B cell (primary cell): Measurements from ENCODE around the gene SRRM2. TPM values are rescaled to one million over a fixed set of nuclear protein-coding genes. Genes with fewer than 3 reads are reported as not detected.

ENCODE experiments used
- ATAC-seq: fragments of 200-7000 bp; cut with Tn5 transposase; one replicate; pipeline ENCODE4 v1.10.0; 2021; ENCODE audit warnings: low read depth, mild to moderate bottlenecking, moderate number of reproducible peaks, moderate library complexity
- CTCF ChIA-PET: fragments of 350-600 bp; sonication (Branson Sonifier 250); formaldehyde crosslinking; loops from one replicate; lab custom pipeline; 2021; ENCODE audit warnings: antibody characterized with exemption, inconsistent platforms; lab: Charles Lee
- POLR2A ChIA-PET: fragments of 350-600 bp; sonication (Branson Sonifier 250); formaldehyde crosslinking; loops from one replicate; lab custom pipeline; 2021; ENCODE audit warnings: antibody characterized with exemption; lab: Charles Lee
- DNase-seq: peaks from one replicate; pipeline ENCODE4 v3.0.0; 2013
- H2AFZ ChIP-seq: 2 replicates; pipeline ENCODE4 v1.6.1; 2012; ENCODE audit warnings: mild to moderate bottlenecking, low read depth, low read length; ENCODE audit not compliant: insufficient read depth, poor library complexity, severe bottlenecking
- H3K27ac ChIP-seq, 2 donors: 1 replicate in 1 of 2; 2 replicates in 1 of 2; pipeline ENCODE4 v1.5.1; 2012 to 2013; ENCODE audit warnings: low read length in 2 of 2, mild to moderate bottlenecking in 2 of 2, moderate library complexity in 1 of 2
- H3K27me3 ChIP-seq, 4 experiments: fragments of 200-600 bp in 1 of 4; sonication (generic) in 1 of 4; replicated peaks in 1 of 4; 1 replicate in 2 of 4; 2 replicates in 2 of 4; pipeline versions ENCODE4 v1.6.1 to v1.7.0; 2013 to 2016; ENCODE audit warnings: low read length in 3 of 4, mild to moderate bottlenecking in 2 of 4, mixed read lengths in 1 of 4, moderate library complexity in 1 of 4; ENCODE audit not compliant: insufficient read depth in 4 of 4, control insufficient read depth in 3 of 4; ENCODE audit errors: control extremely low read depth in 1 of 4
- H3K36me3 ChIP-seq, 2 experiments: replicated peaks in 1 of 2; 1 replicate in 1 of 2; 2 replicates in 1 of 2; pipeline versions ENCODE4 v1.6.1 to v1.7.1; 2013; ENCODE audit warnings: low read length in 1 of 2; ENCODE audit not compliant: insufficient read depth in 2 of 2, control insufficient read depth in 1 of 2; ENCODE audit errors: control extremely low read depth in 1 of 2, extremely low read depth in 1 of 2
- H3K4me1 ChIP-seq, 2 donors: fragments of 200-600 bp in 1 of 2; sonication (generic) in 1 of 2; 1 replicate in 1 of 2; 2 replicates in 1 of 2; pipeline versions ENCODE4 v1.5.1 to v1.6.1; 2013 to 2017; ENCODE audit warnings: low read length in 2 of 2; ENCODE audit not compliant: control insufficient read depth in 2 of 2, insufficient read depth in 2 of 2
- H3K4me2 ChIP-seq: replicated peaks from 2 replicates; pipeline ENCODE3; 2012; ENCODE audit warnings: mild to moderate bottlenecking, low read depth, low read length; ENCODE audit not compliant: poor library complexity, severe bottlenecking
- H3K4me3 ChIP-seq, 5 experiments: fragments of 200-600 bp in 1 of 5; sonication (generic) in 1 of 5; 1 replicate in 3 of 5; 2 replicates in 2 of 5; pipeline versions ENCODE4 v1.5.1 to v1.7.0; 2011 to 2016; ENCODE audit warnings: low read length in 4 of 5, mild to moderate bottlenecking in 4 of 5, low read depth in 2 of 5, control low read depth in 1 of 5, moderate library complexity in 1 of 5; ENCODE audit not compliant: insufficient read depth in 1 of 5; ENCODE audit errors: control extremely low read depth in 1 of 5, extremely low read depth in 1 of 5
- H3K79me2 ChIP-seq: fragments of 200-600 bp; sonication (generic); one replicate; pipeline ENCODE4 v1.6.0; 2016; ENCODE audit warnings: low read length; ENCODE audit not compliant: control insufficient read depth, insufficient read depth
- H3K9ac ChIP-seq: fragments of 200-600 bp; sonication (generic); 2 replicates; pipeline ENCODE4 v1.6.1; 2017; ENCODE audit warnings: mild to moderate bottlenecking, low read length, moderate library complexity
- H3K9me3 ChIP-seq, 3 donors: one replicate each; pipeline versions ENCODE4 v1.6.1 to v1.7.1; 2013; ENCODE audit warnings: low read length in 2 of 3; ENCODE audit not compliant: control insufficient read depth in 2 of 3, insufficient read depth in 1 of 3; ENCODE audit errors: control extremely low read depth in 1 of 3
- H4K20me1 ChIP-seq: 2 replicates; pipeline ENCODE4 v1.6.0; 2012; ENCODE audit warnings: mild to moderate bottlenecking, low read length; ENCODE audit not compliant: insufficient read depth, control insufficient read depth, poor library complexity, severe bottlenecking
- H3K27ac Mint-ChIP-seq: one replicate; pipeline ENCODE4 v1.8.0; 2021; ENCODE audit warnings: mixed read lengths
- H3K27me3 Mint-ChIP-seq: one replicate; pipeline ENCODE4 v1.8.0; 2021; ENCODE audit warnings: mixed read lengths
- H3K4me1 Mint-ChIP-seq: one replicate; pipeline ENCODE4 v1.8.0; 2021; ENCODE audit warnings: mixed read lengths
- H3K4me3 Mint-ChIP-seq: one replicate; pipeline ENCODE4 v1.8.0; 2021; ENCODE audit warnings: mixed read lengths
- H3K9me3 Mint-ChIP-seq: one replicate; pipeline ENCODE4 v1.8.0; 2022; ENCODE audit warnings: mixed read lengths; ENCODE audit not compliant: insufficient read depth
- CTCF ChIP-seq: fragments of 200-600 bp; IDR thresholded peaks from one replicate; pipeline ENCODE4 v1.8.0; 2022; ENCODE audit warnings: antibody characterized with exemption, mild to moderate bottlenecking
- EZH2 ChIP-seq: IDR thresholded peaks from 2 replicates; pipeline ENCODE4 v1.6.1; 2012; ENCODE audit warnings: borderline replicate concordance, low read depth, mild to moderate bottlenecking, moderate library complexity, low read length; ENCODE audit not compliant: insufficient read depth, poor library complexity, severe bottlenecking
- WGBS: methylation state at CpG from one replicate; pipeline ENCODE4 v1.1.5; 2013; ENCODE audit warnings: missing lambda C conversion rate; ENCODE audit not compliant: insufficient coverage; 5-methylcytosine and 5-hydroxymethylcytosine counted together
- intact Hi-C: fragments of 100-400 bp; cut with micrococcal nuclease; formaldehyde crosslinking; loops from one replicate; pipeline ENCODE4 v1.10.0; 2022
- polyA plus RNA-seq: library from polyadenylated mRNA; depleted of rRNA; stranded (reverse); fragments of >200 nt; gene quantifications from 2 replicates; pipeline ENCODE4 v1.2.3, GENCODE V29; 2012
- total RNA-seq, 2 donors: library from RNA; stranded (reverse); fragments of 120-200 nt in 1 of 2; gene quantifications; 1 replicate in 1 of 2; 2 replicates in 1 of 2; pipeline versions ENCODE4 v1.2.3 to v1.2.4, GENCODE V29; 2013 to 2022

Gene SRRM2
- total and polyA plus RNA-seq, 2 donors (not counting 1 experiment from before 2014, with no cell fraction given): 1,485 to 1,879 TPM

DNA sequence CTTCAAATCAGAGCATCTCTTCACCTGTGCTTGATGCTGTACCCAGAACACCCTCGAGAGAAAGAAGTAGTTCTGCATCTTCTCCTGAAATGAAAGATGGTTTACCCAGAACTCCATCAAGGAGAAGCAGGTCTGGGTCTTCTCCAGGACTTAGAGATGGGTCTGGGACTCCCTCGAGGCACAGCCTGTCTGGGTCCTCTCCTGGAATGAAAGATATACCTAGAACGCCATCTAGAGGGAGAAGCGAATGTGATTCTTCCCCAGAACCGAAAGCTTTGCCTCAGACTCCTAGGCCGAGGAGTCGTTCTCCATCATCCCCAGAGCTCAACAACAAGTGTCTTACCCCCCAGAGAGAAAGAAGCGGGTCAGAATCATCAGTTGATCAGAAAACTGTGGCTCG lies 12.3 kb downstream of the SRRM2 start:
- no peak overlapping the region for H2AFZ ChIP-seq
- no peak for ATAC-seq
- H3K27ac Mint-ChIP-seq: no peak overlapping the region
- POLR2A ChIA-PET: no interaction called here
- no peaks in the 10 kb centered on the region for H3K4me1 ChIP-seq
- no peak overlapping the region for H3K27ac ChIP-seq
- H4K20me1 ChIP-seq: peaks cover 88% of the 10 kb centered on the region
- 97% methylated on average over 9 of the region's 9 CpGs for WGBS
- H3K9me3 ChIP-seq: peaks cover 0 to 6% (median 0%) of the 10 kb centered on the region in 3 donors
- H3K79me2 ChIP-seq: peaks cover 46% of the 10 kb centered on the region
- no peaks in the 10 kb centered on the region for H3K27me3 Mint-ChIP-seq
- no peak overlapping the region for H3K4me2 ChIP-seq
- DNase-seq: peak; percentile 19
- H3K4me1 Mint-ChIP-seq: peaks cover 2% of the 10 kb centered on the region
- no peaks in the 10 kb centered on the region for H3K9me3 Mint-ChIP-seq
- intact Hi-C loops: no loop called here
- CTCF ChIA-PET: no interaction called here
- TF ChIP-seq CTCF: no peak
- TF ChIP-seq EZH2: no peak
- H3K9ac ChIP-seq: no peak overlapping the region
- no peaks in the 10 kb centered on the region for H3K27me3 ChIP-seq
- H3K4me3 ChIP-seq: no peak overlapping the region
- H3K4me3 Mint-ChIP-seq: no peak overlapping the region
- peaks cover 3 to 100% of the 10 kb centered on the region in 2 experiments for H3K36me3 ChIP-seq

GRCh38 chr16:2765462-2766404 lies 13.3 kb downstream of the SRRM2 start:
- H3K36me3 ChIP-seq: peaks cover 1 to 100% of the 10 kb centered on the region in 2 experiments
- no peaks in the 10 kb centered on the region for H3K4me1 Mint-ChIP-seq
- TF ChIP-seq EZH2 (no peak), CTCF (no peak)
- DNase-seq (peak; percentile 26), ATAC-seq (no peak)
- 98% methylated on average over 73 of the region's 73 CpGs for WGBS
- no peak overlapping the region for H3K4me3 Mint-ChIP-seq
- H4K20me1 ChIP-seq: peaks cover 88% of the 10 kb centered on the region
- H3K4me2 ChIP-seq: no peak overlapping the region
- H3K9me3 Mint-ChIP-seq: no peaks in the 10 kb centered on the region
- no peak overlapping the region for H3K27ac ChIP-seq
- CTCF ChIA-PET: no interaction called here
- H3K4me3 ChIP-seq: no peak overlapping the region
- no peaks in the 10 kb centered on the region for H3K27me3 Mint-ChIP-seq
- peaks cover 0 to 8% (median 0%) of the 10 kb centered on the region in 3 donors for H3K9me3 ChIP-seq
- peaks cover 54% of the 10 kb centered on the region for H3K79me2 ChIP-seq
- intact Hi-C loops: no loop called here
- no peak overlapping the region for H2AFZ ChIP-seq
- no peaks in the 10 kb centered on the region for H3K4me1 ChIP-seq
- POLR2A ChIA-PET: no interaction called here
- H3K27ac Mint-ChIP-seq: no peak overlapping the region
- no peak overlapping the region for H3K9ac ChIP-seq
- no peaks in the 10 kb centered on the region for H3K27me3 ChIP-seq
